ENCODE measurements around the gene TUBGCP2.

DNA sequence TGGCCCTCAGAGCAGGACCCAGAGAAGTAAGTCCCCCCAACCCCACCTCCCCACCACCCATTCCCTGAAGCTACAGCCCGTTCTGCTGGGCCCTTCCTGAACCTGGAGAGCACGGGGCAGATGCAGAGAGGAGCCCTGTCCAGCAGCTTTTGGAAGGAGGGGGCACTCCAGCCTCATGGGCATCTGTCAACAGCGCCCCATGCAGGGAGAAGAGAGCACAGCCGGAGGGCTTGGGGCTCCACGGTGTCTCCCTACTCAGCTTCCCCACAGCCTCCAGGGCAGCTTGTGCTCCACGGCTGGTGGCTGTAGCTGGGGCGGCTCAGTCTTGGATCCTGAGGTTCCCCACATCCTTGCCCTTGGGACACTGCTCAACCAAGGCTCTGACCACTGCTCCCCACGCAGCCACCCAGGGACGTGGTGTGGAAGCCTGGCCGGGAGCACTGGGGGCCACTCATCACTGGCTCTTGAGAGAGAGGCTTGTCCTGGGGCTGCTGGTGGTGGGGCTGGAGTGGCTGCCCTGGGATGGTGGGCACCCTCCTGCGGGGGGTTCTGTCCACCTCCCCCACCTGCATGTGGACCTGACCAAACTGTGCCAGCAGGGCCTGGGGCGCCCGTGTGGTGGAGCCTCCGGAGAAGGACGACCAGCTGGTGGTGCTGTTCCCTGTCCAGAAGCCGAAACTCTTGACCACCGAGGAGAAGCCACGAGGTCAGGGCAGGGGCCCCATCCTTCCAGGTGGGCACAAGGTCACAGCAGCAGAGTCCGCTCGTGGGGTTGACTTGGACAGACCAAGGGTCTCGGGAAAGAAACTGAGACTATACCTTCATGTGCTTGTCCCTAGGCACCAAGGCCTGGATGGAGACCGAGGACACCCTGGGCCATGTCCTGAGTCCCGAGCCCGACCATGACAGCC, 43.0 kb upstream of the TUBGCP2 start:
- TF ChIP-seq CTCF (optimal IDR thresholded peaks at IDR 0.05 in 1 of 3, IDR thresholded peaks at IDR 0.05 in 1 of 3, conservative IDR thresholded peaks at IDR 0.05 in 1 of 3; ENCODE audit: extremely low read depth in 1 of 3, insufficient read depth in 2 of 3, low read length in 3 of 3) (no peak), EZH2 (IDR thresholded peaks at IDR 0.05; ENCODE audit: low read length) (no peak)

Measured in keratinocyte (primary cell).